Tibial nerve (tissue), 4 donors: ENCODE data around the gene APOL2. TPM values are rescaled to one million over a fixed set of nuclear protein-coding genes. Genes with fewer than 3 reads are reported as not detected.

Experiments
- DNase-seq, 2 donors: peaks; one replicate each; pipeline ENCODE4 v3.0.0-alpha.2; 2019; ENCODE audit warnings: low spot score in 2 of 2
- H3K27ac ChIP-seq, 4 donors: fragments of 200-600 bp; sonication (generic) in 3 of 4; one replicate each; pipeline ENCODE4 v1.5.1; 2017 to 2019; ENCODE audit warnings: mild to moderate bottlenecking in 1 of 4
- H3K27me3 ChIP-seq, 2 donors: fragments of 200-600 bp; sonication (generic) in 1 of 2; one replicate each; pipeline versions ENCODE4 v1.5.1 to v1.6.0; 2017 to 2019
- H3K36me3 ChIP-seq, 3 donors: fragments of 200-600 bp; sonication (generic); one replicate each; pipeline ENCODE4 v1.5.1; 2018 to 2019
- H3K4me1 ChIP-seq, 4 donors: fragments of 200-600 bp; sonication (generic) in 3 of 4; one replicate each; pipeline ENCODE4 v1.5.1; 2017 to 2019
- H3K4me3 ChIP-seq, 4 donors: fragments of 200-600 bp; sonication (generic) in 3 of 4; one replicate each; pipeline ENCODE4 v1.5.1; 2017 to 2019; ENCODE audit warnings: mild to moderate bottlenecking in 1 of 4, moderate library complexity in 1 of 4
- H3K9me3 ChIP-seq, 4 donors: fragments of 200-600 bp; sonication (generic) in 3 of 4; one replicate each; pipeline ENCODE4 v1.5.1; 2017 to 2019
- EP300 ChIP-seq, 2 donors: sonication (generic); formaldehyde crosslinking; IDR thresholded peaks; one replicate each; pipeline ENCODE4 v1.6.1; 2017; ENCODE audit warnings: antibody characterized with exemption in 2 of 2, mild to moderate bottlenecking in 1 of 2
- POLR2A ChIP-seq, 2 donors: fragments of 450-650 bp; IDR thresholded peaks; one replicate each; pipeline ENCODE4 v1.6.1; 2017; ENCODE audit warnings: antibody characterized with exemption in 2 of 2, mild to moderate bottlenecking in 2 of 2, moderate library complexity in 2 of 2
- WGBS, 2 donors: methylation state at CpG; one replicate each; pipeline ENCODE4 v1.1.5; 2018; 5-methylcytosine and 5-hydroxymethylcytosine counted together
- small RNA-seq: library from RNA; depleted of rRNA; stranded (forward); fragments of <200 nt; gene quantifications from one replicate; pipeline ENCODE3, GENCODE V24; 2016
- total RNA-seq, 4 donors: library from RNA; depleted of rRNA; stranded (reverse); fragments of >200 nt; gene quantifications; one replicate each; pipeline ENCODE4 v1.1.0, GENCODE V29; 2016
- TF ChIP-seq, protein P1 (sequence below), 5 experiments: fragments of 200-600 bp in 3 of 5; fragments of 450-650 bp in 2 of 5; sonication (generic) in 3 of 5; IDR thresholded peaks; one replicate each; pipeline ENCODE4 v1.5.1; 2016 to 2019; ENCODE audit warnings: antibody characterized with exemption in 5 of 5, mild to moderate bottlenecking in 3 of 5, moderate library complexity in 2 of 5

APOL2 gene
- total RNA-seq, 4 donors from 2014 or later: 76.9 to 112 (median 79.4) TPM

DNA sequence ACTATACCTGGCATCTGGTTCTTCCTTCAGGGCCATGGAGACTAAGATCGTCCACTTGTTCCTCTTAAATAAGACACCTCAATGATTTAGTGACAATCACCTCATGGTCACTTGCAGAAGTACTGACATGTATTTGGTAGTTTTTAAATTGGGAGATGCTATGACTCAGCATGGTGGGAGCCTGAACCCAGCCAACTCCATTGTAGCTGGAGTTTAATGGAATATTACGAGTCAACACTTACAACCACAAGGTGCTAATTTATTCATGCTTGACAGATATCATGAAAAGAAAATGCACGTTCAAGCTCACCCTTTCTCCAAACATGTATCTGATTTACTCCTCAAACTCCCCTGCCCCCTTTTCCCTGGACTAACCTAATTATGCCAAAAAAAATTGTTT lies 62.2 kb downstream of the APOL2 start:
- 72 to 77% methylated on average over 3 of the region's 3 CpGs for WGBS, 2 donors
- H3K9me3 ChIP-seq: no peaks in the 10 kb centered on the region
- no peak overlapping the region for H3K4me3 ChIP-seq

More for the DNA sequence above, 62.2 kb downstream of the APOL2 start:
- no peak overlapping the region for H3K27ac ChIP-seq
- no peaks in the 10 kb centered on the region for H3K36me3 ChIP-seq
- H3K27me3 ChIP-seq: no peaks in the 10 kb centered on the region
- peaks cover 0 to 8% (median 2%) of the 10 kb centered on the region in 4 donors for H3K4me1 ChIP-seq
- TF ChIP-seq, protein P1, sequence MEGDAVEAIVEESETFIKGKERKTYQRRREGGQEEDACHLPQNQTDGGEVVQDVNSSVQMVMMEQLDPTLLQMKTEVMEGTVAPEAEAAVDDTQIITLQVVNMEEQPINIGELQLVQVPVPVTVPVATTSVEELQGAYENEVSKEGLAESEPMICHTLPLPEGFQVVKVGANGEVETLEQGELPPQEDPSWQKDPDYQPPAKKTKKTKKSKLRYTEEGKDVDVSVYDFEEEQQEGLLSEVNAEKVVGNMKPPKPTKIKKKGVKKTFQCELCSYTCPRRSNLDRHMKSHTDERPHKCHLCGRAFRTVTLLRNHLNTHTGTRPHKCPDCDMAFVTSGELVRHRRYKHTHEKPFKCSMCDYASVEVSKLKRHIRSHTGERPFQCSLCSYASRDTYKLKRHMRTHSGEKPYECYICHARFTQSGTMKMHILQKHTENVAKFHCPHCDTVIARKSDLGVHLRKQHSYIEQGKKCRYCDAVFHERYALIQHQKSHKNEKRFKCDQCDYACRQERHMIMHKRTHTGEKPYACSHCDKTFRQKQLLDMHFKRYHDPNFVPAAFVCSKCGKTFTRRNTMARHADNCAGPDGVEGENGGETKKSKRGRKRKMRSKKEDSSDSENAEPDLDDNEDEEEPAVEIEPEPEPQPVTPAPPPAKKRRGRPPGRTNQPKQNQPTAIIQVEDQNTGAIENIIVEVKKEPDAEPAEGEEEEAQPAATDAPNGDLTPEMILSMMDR (IDR thresholded peaks at IDR 0.05): no peak
- TF ChIP-seq POLR2A (IDR thresholded peaks at IDR 0.05): no peak
- no peak for TF ChIP-seq EP300 (IDR thresholded peaks at IDR 0.05)
- no peak for DNase-seq

Small RNAs within 50 kb of the gene (small RNA-seq; reads per million reads assigned to genes)
- not detected for gene MIR6819

Other genes with a start within 250 kb of the APOL2 start
- gene RBFOX2, start 210.7 kb downstream of the APOL2 start, total RNA-seq: 10 to 100 TPM; 50.2 to 75.6 (median 71.4) TPM
- gene APOL3, start 78.8 kb downstream of the APOL2 start, total RNA-seq: 100 to 1,000 TPM in 1 of 4 donors, 10 to 100 TPM in 3; 60.9 to 149 (median 91.1) TPM
- 10 to 100 TPM in 2 of 4 donors, 1 to 10 TPM in 2; 1.2 to 57.6 (median 11.2) TPM for gene APOL4, start 37.7 kb downstream of the APOL2 start, total RNA-seq
- 10 to 100 TPM in 3 of 4 donors, 1 to 10 TPM in 1; 8.3 to 16.8 (median 10.1) TPM for gene APOL1, start 13.6 kb upstream of the APOL2 start, total RNA-seq
- gene MYH9, start 148.4 kb upstream of the APOL2 start, total RNA-seq: 100 to 1,000 TPM; 361 to 406 (median 386) TPM
- gene TXN2, start 242.1 kb upstream of the APOL2 start, total RNA-seq: 10 to 100 TPM; 50.4 to 83.5 (median 68.0) TPM